Measurements from ENCODE around the gene FLCN. TPM values are rescaled to one million over a fixed set of nuclear protein-coding genes. Genes with fewer than 3 reads are reported as not detected.

FLCN gene
- total RNA-seq, 1 donor from 2014 or later, result 82.0 TPM

DNA sequence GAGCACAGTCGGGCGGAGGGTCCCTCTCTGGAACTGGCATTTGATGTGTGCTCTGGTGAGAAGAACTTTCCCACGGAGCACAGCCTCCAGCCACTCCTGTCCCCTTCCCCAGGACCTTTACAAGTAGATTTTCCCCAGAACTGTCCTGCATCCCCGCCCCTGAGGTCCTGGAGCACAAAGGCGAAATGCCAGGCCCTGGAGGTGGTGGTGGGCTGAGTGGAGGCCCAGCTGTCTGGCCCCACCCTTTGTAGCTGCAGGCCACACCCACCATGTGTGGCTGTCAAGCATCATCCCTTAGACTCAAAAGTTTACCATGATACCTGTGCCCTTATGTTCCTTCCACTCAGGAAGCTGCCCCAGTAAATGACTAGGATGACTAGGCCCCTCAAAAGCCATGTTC lies 68.6 kb downstream of the FLCN start:
- Histone ChIP-seq H3K27ac (no peak overlapping the region), H3K4me3 (no peak overlapping the region), H3K9me3 (no peaks in the 10 kb centered on the region), H3K27me3 (no peaks in the 10 kb centered on the region), H3K4me1 (peaks cover 10% of the 10 kb centered on the region), H3K36me3 (peaks cover 0 to 79% of the 10 kb centered on the region in 2 donors)
- intact Hi-C loops (cut with DNase I), result no loop called here
- TF ChIP-seq POLR2AphosphoS5 (IDR thresholded peaks at IDR 0.05; ENCODE audit: insufficient read depth in 1 of 2, low read depth in 1 of 2) (no peak), POLR2A (IDR thresholded peaks at IDR 0.05) (no peak)
- TF ChIP-seq, protein P1, sequence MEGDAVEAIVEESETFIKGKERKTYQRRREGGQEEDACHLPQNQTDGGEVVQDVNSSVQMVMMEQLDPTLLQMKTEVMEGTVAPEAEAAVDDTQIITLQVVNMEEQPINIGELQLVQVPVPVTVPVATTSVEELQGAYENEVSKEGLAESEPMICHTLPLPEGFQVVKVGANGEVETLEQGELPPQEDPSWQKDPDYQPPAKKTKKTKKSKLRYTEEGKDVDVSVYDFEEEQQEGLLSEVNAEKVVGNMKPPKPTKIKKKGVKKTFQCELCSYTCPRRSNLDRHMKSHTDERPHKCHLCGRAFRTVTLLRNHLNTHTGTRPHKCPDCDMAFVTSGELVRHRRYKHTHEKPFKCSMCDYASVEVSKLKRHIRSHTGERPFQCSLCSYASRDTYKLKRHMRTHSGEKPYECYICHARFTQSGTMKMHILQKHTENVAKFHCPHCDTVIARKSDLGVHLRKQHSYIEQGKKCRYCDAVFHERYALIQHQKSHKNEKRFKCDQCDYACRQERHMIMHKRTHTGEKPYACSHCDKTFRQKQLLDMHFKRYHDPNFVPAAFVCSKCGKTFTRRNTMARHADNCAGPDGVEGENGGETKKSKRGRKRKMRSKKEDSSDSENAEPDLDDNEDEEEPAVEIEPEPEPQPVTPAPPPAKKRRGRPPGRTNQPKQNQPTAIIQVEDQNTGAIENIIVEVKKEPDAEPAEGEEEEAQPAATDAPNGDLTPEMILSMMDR (IDR thresholded peaks at IDR 0.05), result no peak
- DNase-seq (ENCODE audit: extremely low spot score in 2 of 2), result no peak

DNA sequence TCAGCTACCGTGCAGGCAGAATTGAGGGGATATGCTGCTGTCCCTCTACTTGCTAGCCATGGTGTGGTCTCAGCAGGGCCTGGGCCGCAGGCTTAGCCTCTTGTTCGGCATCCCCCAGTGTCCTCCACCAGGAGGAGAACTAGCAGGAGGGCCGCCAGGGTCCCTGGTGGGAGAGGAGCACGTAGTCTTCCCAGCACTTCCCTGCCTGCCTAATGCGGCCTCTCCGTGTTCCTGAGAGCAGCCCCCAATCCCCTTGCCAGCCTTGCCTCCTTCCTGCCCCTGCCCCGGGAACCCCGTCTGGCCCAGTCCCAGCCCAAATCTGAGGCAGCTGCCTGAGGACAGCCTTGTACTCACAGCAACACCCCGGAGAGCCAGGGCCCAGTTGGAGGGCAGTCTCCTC lies 69.0 kb downstream of the FLCN start:
- H3K27me3 ChIP-seq, result no peaks in the 10 kb centered on the region
- peaks cover 0 to 79% of the 10 kb centered on the region in 2 donors for H3K36me3 ChIP-seq
- H3K27ac ChIP-seq, result no peak overlapping the region
- TF ChIP-seq POLR2A (IDR thresholded peaks at IDR 0.05) (no peak), POLR2AphosphoS5 (IDR thresholded peaks at IDR 0.05; ENCODE audit: insufficient read depth in 1 of 2, low read depth in 1 of 2) (no peak)
- TF ChIP-seq, protein P1 (IDR thresholded peaks at IDR 0.05), result no peak
- intact Hi-C loops (cut with DNase I), result no loop called here
- no peaks in the 10 kb centered on the region for H3K9me3 ChIP-seq
- no peak for DNase-seq (ENCODE audit: extremely low spot score in 2 of 2)
- no peak overlapping the region for H3K4me3 ChIP-seq
- H3K4me1 ChIP-seq, result peaks cover 10% of the 10 kb centered on the region

DNA sequence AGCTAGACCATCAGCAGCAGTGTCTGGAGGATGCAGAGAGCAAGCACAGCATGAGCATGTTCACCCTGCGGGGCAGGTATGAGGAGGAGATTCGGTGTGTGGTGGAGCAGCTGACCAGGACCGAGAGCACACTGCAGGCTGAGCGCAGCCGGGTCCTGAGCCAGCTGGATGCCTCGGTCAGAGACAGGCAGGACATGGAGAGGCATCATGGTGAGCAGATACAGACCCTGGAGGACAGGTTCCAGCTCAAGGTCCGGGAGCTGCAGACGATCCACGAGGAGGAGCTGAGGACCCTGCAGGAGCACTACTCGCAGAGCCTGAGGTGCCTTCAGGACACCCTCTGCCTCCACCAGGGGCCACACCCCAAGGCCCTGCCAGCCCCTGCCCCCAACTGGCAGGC lies 69.6 kb downstream of the FLCN start:
- Histone ChIP-seq H3K9me3 (no peaks in the 10 kb centered on the region), H3K27me3 (no peaks in the 10 kb centered on the region), H3K36me3 (peaks cover 0 to 79% of the 10 kb centered on the region in 2 donors), H3K4me3 (no peak overlapping the region), H3K27ac (no peak overlapping the region), H3K4me1 (peaks cover 10% of the 10 kb centered on the region)
- no peak for TF ChIP-seq POLR2A (IDR thresholded peaks at IDR 0.05)
- no peak for DNase-seq (ENCODE audit: extremely low spot score in 2 of 2)
- intact Hi-C loops (cut with DNase I), result no loop called here

DNA sequence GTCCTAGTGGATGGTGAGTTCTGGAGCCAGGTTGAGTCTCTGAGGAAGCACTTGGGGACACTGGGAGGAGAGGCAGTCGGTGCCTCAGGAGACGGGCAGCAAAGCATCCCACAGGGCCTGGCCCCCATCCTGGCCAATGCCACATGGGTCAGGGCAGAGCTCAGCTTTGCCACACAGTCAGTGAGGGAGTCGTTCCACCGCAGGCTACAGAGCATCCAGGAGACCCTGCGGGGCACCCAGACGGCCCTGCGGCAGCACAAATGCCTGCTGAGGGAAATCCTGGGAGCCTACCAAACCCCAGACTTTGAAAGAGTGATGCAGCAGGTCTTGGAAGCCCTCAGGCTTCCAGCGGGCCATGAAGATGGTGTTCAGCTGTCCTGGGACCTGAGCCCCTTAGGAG lies 70.5 kb downstream of the FLCN start:
- peaks cover 0 to 79% of the 10 kb centered on the region in 2 donors for H3K36me3 ChIP-seq
- H3K27me3 ChIP-seq, result no peaks in the 10 kb centered on the region
- intact Hi-C loops (cut with DNase I), result no loop called here
- no peak overlapping the region for H3K27ac ChIP-seq
- no peak for DNase-seq (ENCODE audit: extremely low spot score in 2 of 2)
- H3K9me3 ChIP-seq, result no peaks in the 10 kb centered on the region
- H3K4me3 ChIP-seq, result no peak overlapping the region
- peaks cover 10% of the 10 kb centered on the region for H3K4me1 ChIP-seq
- TF ChIP-seq, protein P1 (IDR thresholded peaks at IDR 0.05), result no peak
- no peak for TF ChIP-seq POLR2A (IDR thresholded peaks at IDR 0.05)
- TF ChIP-seq POLR2AphosphoS5 (IDR thresholded peaks at IDR 0.05; ENCODE audit: insufficient read depth in 1 of 2, low read depth in 1 of 2), result no peak

DNA sequence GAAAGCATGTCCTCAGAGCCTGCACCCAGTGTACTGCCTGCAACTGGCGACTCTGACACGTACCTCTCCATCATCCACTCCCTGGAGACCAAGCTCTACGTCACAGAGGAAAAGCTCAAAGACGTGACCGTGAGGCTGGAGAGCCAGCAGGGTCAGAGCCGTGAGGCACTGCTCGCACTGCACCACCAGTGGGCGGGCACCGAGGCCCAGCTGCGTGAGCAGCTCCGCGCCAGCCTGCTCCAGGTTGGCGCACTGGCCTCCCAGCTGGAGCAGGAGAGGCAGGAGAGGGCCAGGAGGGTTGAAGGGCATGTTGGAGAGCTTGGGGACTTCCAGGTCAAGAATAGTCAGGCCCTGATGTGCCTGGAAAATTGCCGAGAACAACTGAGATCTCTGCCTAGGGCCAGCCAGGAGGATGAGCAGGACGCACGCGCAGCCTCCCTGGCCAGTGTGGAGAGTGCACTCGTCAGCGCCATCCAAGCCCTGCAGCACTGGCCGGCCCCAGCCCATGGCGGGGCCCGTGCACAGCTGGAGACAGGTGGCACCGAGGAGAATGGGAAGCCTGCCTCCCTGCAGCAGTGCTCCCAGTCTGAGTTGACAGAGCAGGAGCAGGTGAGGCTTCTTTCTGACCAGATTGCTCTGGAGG lies 71.2 kb downstream of the FLCN start:
- peaks cover 0 to 79% of the 10 kb centered on the region in 2 donors for H3K36me3 ChIP-seq
- TF ChIP-seq, protein P1 (IDR thresholded peaks at IDR 0.05), result no peak
- TF ChIP-seq POLR2A (IDR thresholded peaks at IDR 0.05), result no peak
- no peaks in the 10 kb centered on the region for H3K9me3 ChIP-seq
- H3K27me3 ChIP-seq, result no peaks in the 10 kb centered on the region
- H3K4me3 ChIP-seq, result no peak overlapping the region
- H3K27ac ChIP-seq, result no peak overlapping the region
- peaks cover 6% of the 10 kb centered on the region for H3K4me1 ChIP-seq
- DNase-seq (ENCODE audit: extremely low spot score in 2 of 2), result no peak
- intact Hi-C loops (cut with DNase I), result no loop called here

Measured in vagina (tissue), 2 donors.